Measurements from ENCODE around the gene CCL21.

CCL21 gene

DNA sequence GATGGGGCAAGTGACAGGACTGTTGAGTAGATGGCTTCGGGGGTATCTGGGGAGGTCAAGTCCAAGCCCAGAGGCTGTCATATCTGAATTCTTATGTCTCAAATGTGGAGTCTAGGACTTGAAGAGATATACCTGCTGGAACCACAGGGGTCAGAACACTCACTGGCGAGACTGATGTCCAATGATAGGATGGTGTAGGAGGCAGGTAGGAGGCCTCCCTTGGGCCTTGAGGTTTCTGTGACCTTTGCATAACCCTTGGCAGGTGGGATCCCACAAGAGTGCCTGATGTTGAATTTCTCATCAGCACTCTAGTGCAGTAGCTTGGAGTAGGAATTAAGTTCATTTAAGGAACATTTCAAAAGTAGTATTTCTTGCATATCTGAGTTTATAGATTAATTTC lies 2.8 kb downstream of the CCL21 start:
- H3K4me3 ChIP-seq (ENCODE audit: low read length), result no peak overlapping the region
- DNase-seq (ENCODE audit: low read depth), result no peak
- TF ChIP-seq, protein P1, sequence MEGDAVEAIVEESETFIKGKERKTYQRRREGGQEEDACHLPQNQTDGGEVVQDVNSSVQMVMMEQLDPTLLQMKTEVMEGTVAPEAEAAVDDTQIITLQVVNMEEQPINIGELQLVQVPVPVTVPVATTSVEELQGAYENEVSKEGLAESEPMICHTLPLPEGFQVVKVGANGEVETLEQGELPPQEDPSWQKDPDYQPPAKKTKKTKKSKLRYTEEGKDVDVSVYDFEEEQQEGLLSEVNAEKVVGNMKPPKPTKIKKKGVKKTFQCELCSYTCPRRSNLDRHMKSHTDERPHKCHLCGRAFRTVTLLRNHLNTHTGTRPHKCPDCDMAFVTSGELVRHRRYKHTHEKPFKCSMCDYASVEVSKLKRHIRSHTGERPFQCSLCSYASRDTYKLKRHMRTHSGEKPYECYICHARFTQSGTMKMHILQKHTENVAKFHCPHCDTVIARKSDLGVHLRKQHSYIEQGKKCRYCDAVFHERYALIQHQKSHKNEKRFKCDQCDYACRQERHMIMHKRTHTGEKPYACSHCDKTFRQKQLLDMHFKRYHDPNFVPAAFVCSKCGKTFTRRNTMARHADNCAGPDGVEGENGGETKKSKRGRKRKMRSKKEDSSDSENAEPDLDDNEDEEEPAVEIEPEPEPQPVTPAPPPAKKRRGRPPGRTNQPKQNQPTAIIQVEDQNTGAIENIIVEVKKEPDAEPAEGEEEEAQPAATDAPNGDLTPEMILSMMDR (conservative IDR thresholded peaks at IDR 0.05; ENCODE audit: low read depth, low read length), result no peak

DNA sequence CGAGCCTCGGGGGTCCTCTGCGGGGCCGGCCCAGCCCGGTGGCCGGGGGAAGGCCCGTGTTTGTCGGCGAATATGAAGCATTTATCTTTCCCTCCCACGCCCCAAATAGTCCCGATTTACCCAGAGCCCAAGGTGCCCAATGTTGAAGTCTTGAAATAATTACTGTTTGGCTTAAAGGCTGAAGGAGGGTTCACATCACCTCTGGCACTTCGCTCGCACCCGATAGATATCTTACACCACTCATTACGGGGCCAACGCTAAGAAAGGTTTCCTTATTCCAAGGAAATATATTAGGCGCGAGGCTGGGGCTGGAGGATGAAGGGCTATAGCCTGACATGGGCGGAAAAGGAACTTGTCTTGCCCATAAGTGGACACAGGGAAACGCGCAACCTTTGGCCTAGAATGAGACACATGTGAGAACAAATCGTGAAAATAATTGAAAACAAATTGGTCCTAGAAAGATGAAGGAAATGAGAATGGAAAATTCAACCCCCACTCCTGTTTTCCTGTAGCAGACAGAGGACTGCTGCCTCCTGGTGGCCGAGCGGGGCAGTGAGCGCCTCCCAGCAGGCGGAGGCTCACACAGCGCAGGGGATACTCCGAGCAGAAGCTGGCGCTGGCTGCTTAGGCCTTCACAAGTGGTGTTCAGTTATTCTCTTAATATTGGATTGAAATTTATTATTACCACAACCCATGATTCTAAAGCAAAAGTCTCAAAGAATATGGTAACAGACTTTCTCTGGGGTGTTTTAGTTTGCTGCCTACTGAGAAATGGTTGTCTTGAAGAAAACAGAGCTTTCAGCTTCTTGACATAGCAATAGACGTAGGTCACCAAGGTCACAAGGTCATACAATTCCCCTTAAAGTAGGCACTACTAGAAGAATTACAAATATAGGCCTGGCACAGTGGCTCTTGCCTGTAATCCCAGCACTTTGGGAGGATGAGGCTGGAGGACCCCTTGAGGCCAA lies 7.9 kb downstream of the CCL21 start:
- peak; percentile 34 for DNase-seq (ENCODE audit: low read depth)
- H3K4me3 ChIP-seq (ENCODE audit: low read length), result peak overlapping the region; percentile 45
- TF ChIP-seq, protein P1 (conservative IDR thresholded peaks at IDR 0.05; ENCODE audit: low read depth, low read length), result peak; percentile 100

DNA sequence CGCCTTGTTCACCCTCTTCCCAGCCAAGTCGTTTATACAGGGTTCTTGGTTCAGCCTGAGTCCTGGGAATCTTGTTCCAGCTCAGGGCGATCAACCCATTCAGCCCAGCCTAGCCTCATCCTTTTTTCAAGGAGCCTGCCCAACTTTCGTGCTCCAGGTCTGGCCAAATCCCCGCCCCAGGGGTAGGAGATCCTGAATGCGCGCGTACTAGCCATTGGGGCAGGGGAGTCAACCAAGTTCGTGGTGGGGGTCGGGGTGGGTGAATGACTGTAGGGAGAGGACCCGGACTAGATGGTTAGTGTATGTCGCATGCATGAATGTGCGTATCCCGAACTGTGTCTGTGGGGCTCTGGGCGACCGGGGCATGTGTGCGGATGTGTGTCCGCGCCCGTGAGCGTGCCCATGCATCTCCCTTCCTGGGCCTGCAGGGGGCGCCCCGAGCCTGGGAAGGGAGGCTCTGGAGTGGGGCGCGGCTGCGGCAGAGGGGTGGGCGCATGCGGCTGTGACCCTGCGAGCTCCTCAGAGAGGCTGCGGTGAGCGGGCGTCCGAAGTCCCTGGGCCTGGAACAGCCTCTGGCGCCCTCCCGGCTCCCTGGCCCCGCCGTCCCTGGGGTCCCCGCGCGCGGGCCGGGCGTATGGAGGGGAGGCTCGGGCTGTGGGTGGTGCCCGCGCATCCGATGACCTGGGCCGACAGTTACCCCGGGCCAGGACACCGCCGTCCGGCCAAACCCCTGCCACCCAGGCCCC lies 8.7 kb downstream of the CCL21 start:
- DNase-seq (ENCODE audit: low read depth), result no peak
- TF ChIP-seq, protein P1 (conservative IDR thresholded peaks at IDR 0.05; ENCODE audit: low read depth, low read length), result peak; percentile 86
- peak overlapping the region; percentile 45 for H3K4me3 ChIP-seq (ENCODE audit: low read length)

DNA sequence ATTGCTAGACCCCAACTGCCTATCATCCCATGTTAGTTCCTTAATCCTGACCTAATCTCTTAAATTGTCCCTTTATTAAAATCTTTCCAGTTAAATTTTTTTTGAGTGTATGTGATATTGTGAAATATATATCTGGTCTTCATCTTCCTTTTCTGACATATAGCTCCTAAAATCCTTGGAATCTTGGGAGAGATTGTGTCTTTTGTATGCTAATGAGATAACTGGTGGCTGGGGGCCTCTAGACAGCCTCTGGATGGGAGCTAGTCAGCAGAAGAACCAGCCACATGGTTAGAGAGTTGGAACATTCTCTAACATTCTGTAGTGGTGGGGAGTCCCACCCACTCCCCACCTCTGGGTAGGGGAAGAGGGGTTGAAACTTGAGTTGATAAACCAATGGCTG lies 15.1 kb downstream of the CCL21 start:
- DNase-seq (ENCODE audit: low read depth), result no peak
- TF ChIP-seq, protein P1 (conservative IDR thresholded peaks at IDR 0.05; ENCODE audit: low read depth, low read length), result no peak
- no peak overlapping the region for H3K4me3 ChIP-seq (ENCODE audit: low read length)

DNA sequence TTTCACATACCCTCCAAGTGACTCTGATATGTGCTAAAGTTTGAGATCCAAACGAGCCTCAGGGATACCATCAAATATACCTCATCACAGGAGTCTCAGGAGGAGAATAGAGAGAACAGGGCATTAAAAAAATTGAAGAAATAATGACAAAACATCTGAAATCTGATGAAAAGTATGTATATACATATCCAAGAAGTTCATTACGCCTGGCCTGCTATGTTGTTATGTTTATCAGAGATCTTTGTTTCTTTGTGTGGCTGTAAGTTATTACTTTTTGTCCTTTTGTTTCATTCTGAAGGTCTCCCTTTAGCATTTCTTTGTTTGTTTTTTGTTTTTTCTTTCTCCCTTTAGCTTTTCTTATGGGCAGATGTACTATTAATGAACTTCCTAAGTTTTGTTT lies 16.4 kb downstream of the CCL21 start:
- no peak for DNase-seq (ENCODE audit: low read depth)
- H3K4me3 ChIP-seq (ENCODE audit: low read length), result no peak overlapping the region
- TF ChIP-seq, protein P1 (conservative IDR thresholded peaks at IDR 0.05; ENCODE audit: low read depth, low read length), result no peak

DNA sequence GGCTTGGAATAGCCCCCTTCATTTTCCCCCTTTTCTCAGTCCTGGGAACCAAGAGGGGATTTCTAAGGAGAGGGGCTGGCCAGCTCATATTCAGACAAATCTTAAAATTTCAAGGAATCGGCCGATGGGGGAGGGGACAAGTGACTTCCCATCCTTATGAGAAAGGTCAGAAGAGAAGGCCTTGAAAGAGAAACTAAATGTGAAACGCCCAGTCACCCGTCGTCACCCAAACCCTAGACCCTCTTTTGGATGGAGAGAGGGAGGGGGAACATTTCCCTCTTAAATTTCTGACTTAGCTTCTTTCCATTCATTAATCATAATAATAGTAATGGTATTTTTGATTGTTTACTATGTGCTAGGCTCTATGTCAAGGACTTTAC lies 18.0 kb downstream of the CCL21 start:
- no peak overlapping the region for H3K4me3 ChIP-seq (ENCODE audit: low read length)
- no peak for DNase-seq (ENCODE audit: low read depth)
- TF ChIP-seq, protein P1 (conservative IDR thresholded peaks at IDR 0.05; ENCODE audit: low read depth, low read length), result no peak
